Activated CD8-positive, alpha-beta memory T cell treated with anti-CD3 and anti-CD28 coated beads for 4 hours (primary cell): ENCODE measurements around the gene SORCS2.

Source experiments
- DNase-seq, 2 donors: peaks; one replicate each; pipeline ENCODE4 v3.0.0-alpha.2; 2020; ENCODE audit warnings: low read depth in 2 of 2

SORCS2 gene

DNA sequence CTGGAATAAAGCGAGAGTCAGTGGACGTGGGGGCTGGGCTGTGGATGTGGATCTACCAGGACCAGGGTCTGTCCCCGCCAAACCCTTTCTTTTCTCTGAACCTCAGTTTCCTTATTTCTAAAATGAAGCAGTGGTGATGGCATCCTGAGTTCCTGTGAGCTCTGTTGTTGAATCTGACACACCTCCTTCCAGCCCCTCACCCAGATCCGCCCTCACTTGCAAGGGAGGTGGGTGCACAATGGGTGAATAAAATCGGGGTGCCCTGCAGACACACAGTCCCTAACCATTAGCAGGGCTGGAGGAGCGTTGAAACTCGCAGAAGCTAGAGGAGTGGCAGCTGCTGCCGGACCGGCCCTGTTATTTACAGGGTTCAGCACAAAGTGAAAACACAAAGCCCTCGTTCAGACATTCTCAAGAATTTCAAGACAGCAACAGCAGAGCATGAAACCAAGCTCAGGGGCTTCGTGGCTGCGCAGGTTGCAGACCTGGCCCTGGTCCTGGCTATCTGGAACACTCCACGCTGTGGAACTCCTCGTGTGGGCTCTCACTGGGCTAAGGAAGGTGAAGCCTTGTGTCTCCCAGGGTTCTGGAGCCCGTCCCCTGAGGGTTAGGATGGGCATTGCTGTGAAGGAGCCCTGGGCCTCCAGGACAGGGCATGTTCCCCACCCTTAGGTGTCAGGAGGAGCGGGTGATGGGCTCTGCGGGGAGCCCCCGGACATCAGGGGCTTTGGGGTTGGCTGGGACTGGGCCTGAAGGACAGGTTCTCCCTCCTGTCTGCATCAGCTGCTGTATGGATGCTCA, 199.5 kb downstream of the SORCS2 start:
- no peak for DNase-seq

DNA sequence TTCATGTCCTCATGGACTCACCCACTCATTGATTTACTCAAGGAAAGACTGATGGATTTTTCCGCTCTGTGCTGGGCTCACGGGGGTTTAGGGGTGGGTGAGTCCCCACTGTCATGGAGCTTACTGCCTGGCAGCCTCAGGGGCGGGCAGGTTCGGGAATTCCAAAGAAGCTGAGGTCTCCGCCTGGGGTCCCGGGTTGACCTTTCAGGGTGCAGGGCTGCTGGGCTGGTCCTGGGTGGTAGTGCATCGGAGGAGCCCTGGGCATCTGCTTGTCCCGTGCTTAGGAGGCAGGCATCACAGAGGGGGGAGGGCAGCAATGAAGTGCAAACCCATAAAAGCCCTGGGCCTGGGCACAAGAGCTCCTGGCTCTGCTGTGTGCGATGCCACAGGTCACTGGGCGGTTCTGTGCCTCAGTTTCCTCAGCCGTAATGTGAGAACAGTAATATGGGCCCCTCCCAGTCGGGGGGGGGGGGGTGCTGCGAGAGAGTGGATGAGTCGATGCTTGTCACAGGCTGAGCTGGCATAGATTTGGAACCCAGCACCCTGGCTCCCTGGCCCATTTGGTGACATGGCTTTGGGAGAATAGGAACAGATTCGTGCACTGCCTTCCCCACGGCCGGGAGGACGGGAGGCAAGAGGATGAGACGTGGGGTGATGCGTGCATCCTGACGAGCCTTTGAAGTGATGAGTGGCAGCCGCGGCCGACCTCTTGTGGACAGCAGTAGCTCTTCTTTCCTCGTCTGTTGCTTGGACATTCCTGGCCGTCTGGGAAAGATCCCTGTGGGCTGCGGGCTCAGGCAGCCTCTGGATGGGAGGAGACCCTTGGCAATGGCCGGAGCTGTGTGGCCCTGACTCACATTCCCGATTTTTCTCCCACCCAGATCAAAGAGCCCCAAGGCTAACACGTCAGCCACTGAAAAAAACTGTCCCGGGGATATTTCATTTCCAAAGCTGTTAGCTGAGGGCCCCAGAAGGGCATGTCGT, 200.4 kb downstream of the SORCS2 start:
- DNase-seq = no peak

DNA sequence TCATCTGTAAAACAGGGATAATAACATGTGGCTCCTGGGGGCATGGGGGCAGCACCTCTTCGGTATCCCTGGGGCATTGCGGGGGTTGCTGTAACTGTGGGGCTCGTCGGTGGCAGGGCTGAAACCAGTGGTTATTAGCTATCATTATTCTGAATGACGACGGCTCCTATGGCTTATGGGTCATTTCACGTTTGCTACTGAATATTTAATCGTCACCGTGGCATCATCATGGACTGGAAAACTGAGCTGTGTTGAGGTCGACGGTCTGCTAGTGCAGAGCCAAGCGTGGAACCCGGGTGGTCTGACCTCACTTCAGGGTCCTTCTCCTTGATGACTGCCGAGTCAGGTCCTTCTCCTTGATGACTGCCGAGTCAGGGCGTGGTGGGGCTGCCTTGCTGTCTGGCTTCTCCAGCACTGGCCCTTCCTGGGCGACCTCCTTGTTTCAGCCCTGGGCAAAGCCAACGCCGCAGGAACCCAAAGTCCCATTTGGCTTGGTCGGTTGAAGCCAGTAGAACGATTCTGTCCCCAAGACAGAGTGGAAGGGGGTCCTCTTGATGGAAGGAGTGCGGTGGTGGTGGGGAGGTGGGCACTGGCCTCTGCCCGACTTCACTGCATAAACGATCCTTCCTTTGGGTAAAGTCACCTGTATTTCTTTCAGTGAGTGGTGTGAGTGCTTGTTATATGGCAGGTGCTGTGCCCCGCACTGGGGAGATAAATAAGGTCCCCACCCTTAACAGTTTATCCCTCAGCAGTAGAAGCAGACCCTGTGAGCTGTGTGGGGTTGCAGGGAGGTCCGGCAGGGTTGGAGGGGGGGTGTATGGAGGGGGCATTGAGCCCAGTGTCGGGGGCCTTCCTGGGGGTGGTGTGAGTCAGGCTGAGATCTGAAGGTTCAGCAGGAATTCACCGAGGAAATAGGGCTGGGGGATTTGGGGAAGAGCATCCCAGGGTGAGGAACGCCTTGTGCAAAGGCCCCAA, 201.6 kb downstream of the SORCS2 start:
- DNase-seq = no peak

DNA sequence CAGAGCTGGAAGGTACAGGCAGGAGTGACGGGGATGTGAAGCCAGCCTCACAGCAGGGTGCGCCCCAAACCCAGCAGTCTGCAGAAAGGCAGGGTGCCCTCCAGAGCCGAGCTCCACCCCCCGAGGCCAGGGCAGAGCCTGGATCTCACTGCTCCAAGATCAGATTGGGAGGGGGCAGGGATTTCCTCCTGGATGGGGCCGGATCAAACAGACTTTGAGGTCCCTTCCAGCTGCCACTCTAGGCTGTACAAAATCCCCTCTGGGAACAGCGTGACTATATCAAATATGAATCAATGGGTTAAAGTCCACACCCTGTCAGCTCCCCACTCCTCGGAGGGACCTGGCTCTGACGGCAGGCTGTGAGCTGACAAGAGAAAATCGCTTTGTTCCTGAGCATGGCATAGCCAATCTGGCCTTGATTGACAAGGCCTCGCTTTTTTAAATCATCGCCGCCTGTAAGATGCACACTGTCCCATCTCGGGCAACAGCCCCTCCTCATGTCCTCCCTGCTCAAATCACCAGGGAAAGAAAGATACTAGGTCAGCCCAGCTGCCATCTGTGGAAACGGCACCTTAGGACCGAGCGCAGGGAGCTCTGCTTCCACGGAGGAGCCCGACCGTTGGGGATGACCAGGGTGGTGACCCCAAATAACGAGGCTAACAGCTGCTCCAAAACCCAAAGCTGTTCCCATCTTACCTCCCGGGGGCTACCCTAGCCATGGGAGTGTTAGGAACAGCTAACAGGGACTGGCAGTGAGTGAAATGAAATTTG, 202.5 kb downstream of the SORCS2 start:
- DNase-seq = no peak

DNA sequence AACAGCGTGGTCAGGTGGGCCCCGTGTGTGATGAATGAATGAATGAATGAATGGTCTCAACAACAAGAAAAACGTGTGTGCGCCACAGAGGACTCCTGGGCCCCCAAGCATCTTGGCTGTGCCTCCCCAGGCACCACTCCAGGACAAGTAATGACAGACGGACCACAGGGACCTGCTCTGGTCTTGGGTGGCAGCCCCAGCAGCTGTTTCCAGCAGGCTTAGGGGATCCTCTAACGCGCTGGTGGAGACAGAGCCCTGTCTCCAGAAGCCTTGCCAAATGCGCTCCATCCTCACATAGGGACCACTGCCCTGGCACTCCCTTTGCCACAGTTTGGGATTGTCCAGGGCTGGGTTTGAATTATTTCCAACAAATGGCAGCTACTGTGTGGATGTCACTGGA, 203.3 kb downstream of the SORCS2 start:
- DNase-seq = no peak

DNA sequence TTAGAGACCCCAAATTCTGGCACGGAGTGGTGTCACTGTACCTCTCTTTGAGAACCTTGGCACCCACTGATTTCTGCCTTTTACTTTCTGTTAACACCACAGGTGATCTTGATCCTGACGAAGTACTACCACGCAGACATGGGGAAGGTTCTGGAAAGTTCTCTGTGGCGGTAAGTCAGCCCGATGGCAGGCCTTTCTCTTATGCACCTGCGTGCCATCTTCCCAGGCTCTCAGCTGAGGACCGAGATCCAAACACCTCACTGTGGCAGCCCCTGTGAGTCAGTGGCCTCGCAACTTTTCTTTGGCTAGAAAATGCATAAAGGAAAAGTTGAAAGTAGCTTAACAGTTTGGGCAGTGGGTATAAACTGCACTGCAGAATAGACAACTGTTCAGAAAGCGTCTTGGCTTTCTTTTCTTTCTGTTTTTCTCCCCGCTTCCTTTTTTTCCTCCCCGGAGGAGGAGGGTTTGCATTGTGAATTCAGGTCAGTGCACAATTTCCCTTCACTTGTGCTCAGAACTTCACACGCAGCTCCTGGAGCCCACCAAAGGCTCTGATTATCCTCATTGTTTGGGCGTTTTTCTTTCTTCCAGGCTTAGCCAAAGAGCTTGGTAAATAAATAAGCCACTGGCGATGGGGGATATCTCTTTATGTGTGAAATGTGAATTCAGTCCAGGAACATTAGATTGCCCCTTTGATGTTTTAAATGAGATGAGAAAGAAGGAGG, 204.0 kb downstream of the SORCS2 start:
- no peak for DNase-seq

DNA sequence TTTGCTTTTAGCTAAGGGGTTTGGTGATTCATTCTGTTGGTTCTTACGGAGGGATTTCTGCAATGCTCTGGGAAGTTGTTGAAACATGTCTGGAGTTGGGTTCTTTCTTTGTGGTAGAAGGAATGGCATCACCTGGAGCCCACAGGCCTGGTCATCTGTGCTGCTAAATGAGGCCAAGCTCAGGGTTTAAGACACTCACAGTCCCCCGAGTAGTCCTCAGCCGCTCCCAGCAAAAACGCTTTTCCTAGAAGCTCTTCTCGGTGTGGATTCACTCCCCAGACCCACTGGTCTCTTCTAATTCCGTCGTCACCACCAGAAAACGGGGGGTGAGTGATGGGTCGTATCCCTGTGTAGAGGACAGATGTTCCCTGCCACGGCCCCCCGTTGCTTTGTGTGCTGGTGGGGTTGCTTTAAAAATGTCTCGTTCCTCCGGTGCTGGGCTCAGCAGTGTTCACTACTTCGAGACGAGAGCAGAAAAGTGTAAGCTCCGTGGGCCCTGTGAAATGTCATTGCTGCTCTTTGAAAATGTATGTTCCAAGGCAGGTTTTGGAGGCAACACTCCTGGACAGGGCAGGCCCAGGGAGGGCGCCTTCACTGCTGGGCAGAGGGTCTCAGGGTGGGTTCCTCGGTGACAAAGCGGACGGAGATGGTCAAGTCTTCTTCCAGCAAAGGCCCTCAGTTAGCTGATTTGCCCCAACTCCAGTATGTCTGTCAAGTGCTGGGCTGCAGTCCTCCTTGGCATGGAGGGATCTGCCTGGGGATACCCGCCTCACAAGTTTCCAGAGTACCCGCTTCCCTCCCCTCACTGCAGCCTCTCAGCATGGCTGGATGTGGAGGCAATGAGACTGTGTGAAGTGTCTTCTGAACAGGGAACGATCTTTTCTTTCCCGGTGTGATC, 205.1 kb downstream of the SORCS2 start:
- DNase-seq = no peak

DNA sequence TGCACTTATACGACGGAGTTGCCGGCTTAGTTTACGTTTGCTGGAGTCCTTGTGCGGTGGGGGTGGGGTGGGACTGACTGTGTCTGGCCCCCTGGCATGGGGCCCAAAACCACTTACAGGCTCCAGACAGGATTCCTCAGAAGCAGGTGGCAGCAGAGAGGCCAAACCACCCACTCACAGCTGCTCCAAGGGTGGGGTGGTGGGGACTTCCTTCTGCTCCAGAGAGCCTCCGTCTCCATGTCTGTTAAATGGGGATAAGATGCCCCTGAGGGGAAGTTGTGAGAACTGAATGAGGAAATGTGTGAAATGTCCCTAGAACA, 205.7 kb downstream of the SORCS2 start:
- DNase-seq = no peak

DNA sequence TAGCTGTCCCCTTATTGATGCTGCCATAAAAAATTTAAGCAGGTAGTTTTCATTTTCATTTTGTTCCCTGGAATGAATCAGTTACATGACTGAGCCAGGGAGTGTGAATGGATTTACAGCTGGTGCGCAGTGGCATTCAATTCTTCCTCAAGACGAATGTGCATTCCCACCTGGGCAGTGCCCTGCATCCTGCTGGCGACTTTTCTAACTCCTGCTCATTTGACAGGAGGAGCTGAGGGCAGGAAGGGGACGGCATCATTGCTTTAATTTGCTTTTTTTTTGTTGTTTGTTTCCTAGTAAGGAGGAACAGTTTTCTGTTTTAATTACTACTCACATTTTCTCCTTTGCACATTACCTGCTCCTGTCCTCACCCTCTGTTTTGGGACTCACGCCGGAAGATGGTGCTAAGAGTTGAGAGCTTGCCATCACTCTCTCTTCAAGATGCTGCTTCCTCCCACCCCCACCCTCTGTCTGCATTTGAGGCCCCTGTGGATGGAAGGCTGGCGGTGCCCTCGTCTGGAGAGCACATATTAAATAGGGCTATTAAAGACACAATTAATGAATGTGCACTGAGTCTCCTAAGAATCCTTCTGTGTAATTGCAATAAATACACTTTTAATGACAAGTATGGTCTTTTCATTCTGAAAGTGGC, 206.6 kb downstream of the SORCS2 start:
- DNase-seq = no peak

DNA sequence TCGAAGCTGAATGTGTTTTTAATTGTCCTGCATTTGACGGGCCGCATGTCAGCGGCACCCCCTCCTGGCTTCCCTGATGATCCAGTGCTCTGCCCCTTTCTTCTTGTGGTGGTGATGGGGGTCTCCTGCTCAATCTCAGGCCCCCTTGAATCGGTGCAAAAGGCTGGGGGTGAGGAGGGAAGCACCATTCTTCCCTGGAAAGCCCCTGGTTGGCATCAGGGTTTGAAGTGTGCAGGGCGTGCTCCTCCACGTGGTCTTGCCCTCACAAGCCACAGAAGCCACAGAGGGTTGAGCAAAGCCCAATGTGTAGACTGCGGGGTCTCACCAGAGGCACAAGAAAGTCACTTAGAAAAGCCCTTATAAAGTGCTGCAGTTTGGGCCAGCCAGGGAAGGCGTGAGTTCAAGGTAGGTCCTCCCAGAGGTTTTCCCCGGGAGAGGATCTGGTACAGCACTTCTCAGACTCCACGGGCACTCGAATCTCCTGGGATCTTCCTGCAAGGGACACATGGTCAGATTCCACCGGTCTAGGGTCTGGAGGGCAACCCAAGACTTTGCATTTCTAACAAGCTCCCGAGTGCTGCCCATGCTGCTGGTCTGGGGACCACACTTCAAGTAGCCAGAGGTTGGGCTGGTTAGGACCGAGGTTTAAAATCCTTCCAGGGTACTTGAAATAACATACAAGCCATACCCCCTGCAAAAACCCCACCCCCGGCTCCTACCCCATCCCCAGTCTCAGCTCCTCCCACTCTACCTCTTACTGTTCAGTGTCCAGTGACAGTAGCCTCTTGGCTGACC, 207.3 kb downstream of the SORCS2 start:
- no peak for DNase-seq

DNA sequence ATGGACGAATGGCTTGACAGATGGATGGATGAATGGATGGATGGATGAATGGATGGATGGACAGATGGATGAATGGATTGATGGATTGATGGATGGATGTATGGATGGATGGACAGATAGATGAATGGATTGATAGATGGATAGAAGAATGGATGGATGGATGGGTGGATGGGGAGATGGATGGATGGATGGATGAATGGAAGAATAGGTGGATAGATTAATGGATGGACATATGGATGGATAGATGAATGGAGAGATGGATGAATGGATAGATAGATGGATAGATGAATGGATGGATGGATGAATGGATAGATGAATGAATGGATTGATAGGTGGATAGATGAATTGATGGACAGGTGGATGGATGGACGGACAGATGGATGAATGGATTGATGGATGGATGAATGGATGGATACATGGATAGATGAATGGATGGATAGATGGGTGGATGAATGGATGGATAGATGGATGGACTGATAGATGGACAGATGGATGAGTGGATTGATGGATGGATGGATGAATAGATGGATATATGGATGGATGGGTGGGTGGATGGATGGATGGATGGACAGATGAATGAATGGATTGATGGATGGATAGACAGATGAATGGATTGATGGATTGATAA, 208.4 kb downstream of the SORCS2 start:
- DNase-seq = no peak

DNA sequence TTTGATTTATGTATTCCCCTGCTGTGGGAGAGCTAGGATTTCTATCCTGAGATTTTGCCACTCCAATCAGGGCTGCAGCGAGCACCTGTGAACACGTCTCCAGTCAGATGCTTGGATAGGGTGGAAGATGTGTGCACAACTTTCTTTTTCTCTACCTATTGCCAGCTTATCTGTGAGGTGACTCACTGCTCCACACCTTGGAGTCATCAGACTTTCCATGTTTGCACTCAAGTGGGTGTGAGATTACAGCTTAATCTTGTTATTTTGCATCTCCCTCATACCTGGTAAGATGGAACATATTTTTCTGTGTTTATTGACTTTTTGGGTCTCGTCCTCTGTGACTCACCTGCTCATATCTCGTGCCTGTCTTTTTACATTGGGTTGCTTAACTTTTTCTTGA, 210.2 kb downstream of the SORCS2 start:
- no peak for DNase-seq

DNA sequence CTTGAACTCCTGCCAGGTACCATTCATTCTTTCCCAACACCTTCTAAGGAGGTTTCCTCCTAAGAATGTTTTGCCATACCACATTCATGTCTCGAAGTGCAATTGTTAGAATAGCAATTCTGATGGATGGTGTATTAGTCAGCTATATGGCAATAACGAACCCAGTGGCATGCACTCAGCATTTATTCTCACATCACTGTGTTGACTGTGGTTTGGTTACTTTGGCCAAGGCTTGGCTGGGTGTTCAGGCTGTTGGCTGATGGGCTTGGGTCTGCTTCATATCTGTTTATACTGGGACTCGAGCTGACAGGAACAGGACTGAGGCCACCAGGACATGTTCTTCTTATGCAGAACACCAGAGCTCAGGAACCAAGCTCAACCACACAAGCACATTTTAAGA, 210.7 kb downstream of the SORCS2 start:
- DNase-seq = no peak

DNA sequence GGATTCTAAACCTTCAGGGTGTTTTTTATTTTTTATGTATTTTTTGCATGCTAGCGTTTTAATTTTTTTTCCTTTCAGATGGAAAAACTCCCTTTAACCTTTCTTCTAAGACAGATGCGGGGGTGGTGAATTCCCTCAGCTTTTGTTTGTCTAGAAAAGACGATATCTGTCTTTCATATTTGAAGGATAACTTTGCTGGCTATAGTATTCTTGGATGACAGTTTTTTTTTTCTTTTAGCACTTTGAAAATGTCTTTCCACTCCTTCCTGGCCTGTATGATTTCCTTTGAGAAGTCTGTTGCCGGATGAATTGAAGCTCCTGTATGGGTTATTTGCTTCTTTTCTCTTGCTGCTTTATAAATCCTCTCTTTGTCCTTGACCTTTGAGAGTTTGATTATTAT, 215.8 kb downstream of the SORCS2 start:
- DNase-seq = no peak

DNA sequence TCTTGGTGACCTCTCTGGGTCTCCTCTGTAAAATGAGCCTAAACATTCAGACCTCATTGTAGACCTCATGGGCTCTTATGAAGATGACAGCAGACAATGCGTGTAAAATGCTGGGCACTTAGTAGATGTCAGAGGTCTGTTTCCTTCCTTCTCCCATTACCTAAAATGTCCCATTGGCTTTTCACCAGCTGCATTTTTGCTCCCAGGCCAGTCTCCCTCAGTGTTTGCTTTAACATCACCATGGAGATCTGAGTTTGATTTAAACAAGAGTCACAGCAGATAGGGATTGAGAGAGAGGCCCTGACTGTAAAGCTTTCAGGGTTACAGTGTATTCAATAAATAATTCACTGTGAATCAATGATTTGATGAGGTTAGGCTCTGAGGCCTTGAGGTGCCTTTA, 218.1 kb downstream of the SORCS2 start:
- DNase-seq = no peak

DNA sequence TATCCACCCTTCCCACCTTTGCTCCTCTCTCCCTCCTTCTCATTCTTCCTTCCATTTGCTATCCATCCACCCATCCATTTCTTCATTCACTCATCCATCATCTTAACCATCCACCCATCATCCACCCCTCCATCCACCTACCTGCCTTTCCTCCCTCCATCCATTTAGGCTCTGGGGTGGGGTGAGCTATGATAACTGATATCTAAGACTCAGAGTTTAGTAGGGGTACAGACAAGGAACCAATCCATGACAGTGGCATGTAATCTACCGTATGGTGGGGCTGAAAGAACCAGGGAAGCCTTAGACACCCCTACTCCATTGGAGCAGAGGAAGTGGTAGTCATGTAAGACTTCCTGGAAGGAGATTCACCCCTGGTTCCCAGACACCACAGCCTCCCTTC, 219.2 kb downstream of the SORCS2 start:
- no peak for DNase-seq

DNA sequence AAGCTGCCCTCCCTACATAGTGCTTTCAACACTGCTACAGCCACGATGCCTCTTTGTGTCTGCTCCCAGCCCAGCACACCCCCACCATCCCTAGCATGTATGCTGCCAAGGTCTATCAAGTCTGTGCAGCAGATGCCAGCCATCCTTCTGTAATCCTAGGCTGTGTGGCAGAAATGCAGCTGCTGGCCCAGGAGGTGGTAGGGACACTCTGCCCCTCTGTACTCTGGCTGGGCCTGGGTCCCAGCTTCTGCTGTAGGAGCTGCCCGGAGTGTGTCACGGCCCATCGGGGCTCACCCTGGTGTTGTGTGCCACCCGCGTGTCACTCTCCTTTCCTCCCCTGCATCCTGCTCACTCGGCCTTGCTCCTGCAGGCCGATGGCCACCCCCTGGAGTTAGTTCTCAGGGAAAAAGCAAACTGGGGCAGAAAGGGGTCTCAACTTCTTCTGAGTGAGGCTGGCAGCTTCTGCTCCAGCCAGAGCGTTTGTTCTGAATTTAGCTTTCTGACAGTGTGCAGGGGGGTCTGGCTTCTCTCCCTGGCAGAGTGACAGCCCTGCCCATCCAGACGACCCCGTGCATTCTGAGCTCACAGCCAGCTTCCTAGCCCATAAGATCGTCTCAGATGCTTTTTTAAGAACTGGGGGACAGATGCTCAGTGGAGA, 219.7 kb downstream of the SORCS2 start:
- DNase-seq = no peak
